Panc1 (cell line): ENCODE data around the gene FAM163A. TPM values are rescaled to one million over a fixed set of nuclear protein-coding genes. Genes with fewer than 3 reads are reported as not detected.

ENCODE experiments used
- ATAC-seq: fragments of 200-7000 bp; cut with Tn5 transposase; 2 replicates; pipeline ENCODE4 v1.9.1; 2020; ENCODE audit warnings: mild to moderate bottlenecking, moderate library complexity
- BruUV-seq: library from RNA; stranded (reverse); fragments of 400-500 nt; replicated peaks from 2 replicates; lab custom pipeline; 2021; lab: Mats Ljungman, UMichigan
- CTCF ChIA-PET: fragments of 300-600 bp; sonication (Branson Sonifier 250); formaldehyde crosslinking; loops from one replicate; lab custom pipeline; 2022; ENCODE audit warnings: antibody characterized with exemption; lab: Charles Lee
- POLR2A ChIA-PET: fragments of 300-600 bp; sonication (Branson Sonifier 250); formaldehyde crosslinking; loops from one replicate; lab custom pipeline; 2022; ENCODE audit warnings: antibody characterized with exemption; lab: Charles Lee
- DNase-seq: peaks from one replicate; pipeline ENCODE4 v3.0.0-alpha.2; 2010; ENCODE audit warnings: low read depth, low spot score
- H3K27ac ChIP-seq: 2 replicates; pipeline ENCODE4 v1.5.1; 2011; ENCODE audit warnings: mild to moderate bottlenecking, low read length, inconsistent platforms
- H3K27me3 ChIP-seq: fragments of 200-500 bp; sonication (Bioruptor generic); 2 replicates; pipeline ENCODE4 v1.6.0; 2014; ENCODE audit warnings: low read length, inconsistent platforms; ENCODE audit not compliant: control insufficient read depth, insufficient read depth
- H3K36me3 ChIP-seq: fragments of 200-500 bp; sonication (Bioruptor generic); 2 replicates; pipeline ENCODE4 v1.5.1; 2014; ENCODE audit warnings: inconsistent platforms, mild to moderate bottlenecking, low read length, moderate library complexity; ENCODE audit not compliant: control insufficient read depth, insufficient read depth
- H3K4me1 ChIP-seq: 2 replicates; pipeline ENCODE4 v1.5.1; 2011; ENCODE audit warnings: inconsistent platforms, mild to moderate bottlenecking, low read length, moderate library complexity; ENCODE audit not compliant: control insufficient read depth, insufficient read depth
- H3K4me3 ChIP-seq, 2 experiments: 2 replicates each; pipeline ENCODE4 v1.5.1; 2011 to 2012; ENCODE audit warnings: low read depth in 2 of 2, low read length in 2 of 2, mild to moderate bottlenecking in 2 of 2, inconsistent platforms in 1 of 2, moderate library complexity in 1 of 2
- H3K9me3 ChIP-seq: fragments of 200-500 bp; sonication (Bioruptor generic); 2 replicates; pipeline ENCODE4 v1.5.1; 2014; ENCODE audit warnings: low read depth, mild to moderate bottlenecking, inconsistent platforms, low read length, moderate library complexity; ENCODE audit not compliant: control insufficient read depth, insufficient read depth
- CTCF ChIP-seq: fragments of 450-650 bp; IDR thresholded peaks from 2 replicates; pipeline ENCODE4 v1.5.1; 2017; ENCODE audit warnings: mild to moderate bottlenecking
- POLR2AphosphoS5 ChIP-seq: IDR thresholded peaks from 2 replicates; pipeline ENCODE4 v1.6.1; 2012; ENCODE audit warnings: mild to moderate bottlenecking, low read depth, low read length, moderate library complexity
- REST ChIP-seq, 2 experiments: IDR thresholded peaks; 2 replicates each; pipeline ENCODE4 v1.6.1; 2011 to 2012; ENCODE audit warnings: low read depth in 2 of 2, control low read depth in 1 of 2, low read length in 1 of 2, mild to moderate bottlenecking in 1 of 2, moderate library complexity in 1 of 2; ENCODE audit not compliant: insufficient read depth in 1 of 2
- SIN3A ChIP-seq: IDR thresholded peaks from 2 replicates; pipeline ENCODE4 v1.6.1; 2012; ENCODE audit warnings: low read depth, mild to moderate bottlenecking, low read length, moderate library complexity, borderline replicate concordance; ENCODE audit not compliant: insufficient read depth
- TCF7L2 ChIP-seq: IDR thresholded peaks from 2 replicates; pipeline ENCODE4 v1.6.1; 2011; ENCODE audit warnings: mild to moderate bottlenecking, low read depth, low read length, inconsistent platforms
- in situ Hi-C: cut with HindIII; loops from 2 replicates; pipeline ENCODE4 v1.10.0; 2016; ENCODE audit warnings: low sequenced_read_pairs, low pct_unique_long_range_greater_than_20kb
- intact Hi-C: fragments of 100-400 bp; cut with micrococcal nuclease; formaldehyde crosslinking; loops from one replicate; pipeline ENCODE4 v1.10.0; 2022; ENCODE audit not compliant: unreplicated experiment
- total RNA-seq: library from RNA; stranded (reverse); gene quantifications from one replicate; pipeline ENCODE4 v1.2.1, GENCODE V29; 2021; ENCODE audit not compliant: unreplicated experiment

FAM163A gene
- total RNA-seq, 1 experiment from 2014 or later = not detected

- Histone ChIP-seq H3K27ac (no peak overlapping the region), H3K27me3 (no peaks in the 10 kb centered on the region), H3K4me3 (no peak overlapping the region), H3K36me3 (no peaks in the 10 kb centered on the region), H3K9me3 (no peaks in the 10 kb centered on the region), H3K4me1 (no peaks in the 10 kb centered on the region)
- in situ Hi-C loops (no loop called here), intact Hi-C loops (no loop called here)
- DNase-seq (no peak), ATAC-seq (no peak)
- ChIA-PET CTCF (interaction anchor here (1.2 kb wide), 1 partner anchor 9 kb away, joined by 8 read pairs; no protein-coding TSS in a partner anchor), POLR2A (no interaction called here)
- no TSS peak for BruUV-seq
- TF ChIP-seq CTCF = no peak
- no peak for TF ChIP-seq REST (IDR thresholded peaks at IDR 0.05; ENCODE audit: insufficient read depth in 1 of 2, low read depth in 2 of 2, low read length in 1 of 2)
- no peak for TF ChIP-seq SIN3A
- TF ChIP-seq TCF7L2 = no peak
- TF ChIP-seq POLR2AphosphoS5 = no peak
Observed at GRCh38 chr1:179823693-179824092, 80.6 kb downstream of the FAM163A start.

- in situ Hi-C loops = no loop called here
- Histone ChIP-seq H3K4me1 (no peaks in the 10 kb centered on the region), H3K27ac (no peak overlapping the region), H3K4me3 (no peak overlapping the region), H3K27me3 (no peaks in the 10 kb centered on the region), H3K36me3 (no peaks in the 10 kb centered on the region), H3K9me3 (no peaks in the 10 kb centered on the region)
- POLR2A ChIA-PET = no interaction called here
- intact Hi-C loops = no loop called here
- CTCF ChIA-PET = interaction anchor here (1.2 kb wide), 1 partner anchor 10 kb away, joined by 8 read pairs; no protein-coding TSS in a partner anchor
- BruUV-seq = no TSS peak
- ATAC-seq (no peak), DNase-seq (no peak)
- TF ChIP-seq POLR2AphosphoS5 (no peak), TCF7L2 (no peak), REST (IDR thresholded peaks at IDR 0.05; ENCODE audit: insufficient read depth in 1 of 2, low read depth in 2 of 2, low read length in 1 of 2) (no peak), CTCF (no peak), SIN3A (no peak)
Observed at GRCh38 chr1:179824265-179824664, 81.2 kb downstream of the FAM163A start.
